GM06990 (cell line): ENCODE results near the gene LCORL.

Source experiments
- DNase-seq: peaks from one replicate; pipeline ENCODE4 v3.0.0-alpha.2; 2011; ENCODE audit not compliant: insufficient read length; ENCODE audit errors: extremely low read depth
- H3K27me3 ChIP-seq: replicated peaks from 2 replicates; pipeline ENCODE4 v1.6.0; 2011; ENCODE audit warnings: low read length; ENCODE audit not compliant: control insufficient read depth, insufficient read depth
- H3K36me3 ChIP-seq: 2 replicates; pipeline ENCODE4 v1.5.1; 2011; ENCODE audit warnings: low read length; ENCODE audit not compliant: control insufficient read depth, insufficient read depth
- H3K4me3 ChIP-seq: replicated peaks from 2 replicates; pipeline ENCODE4 v1.5.1; 2011; ENCODE audit warnings: low read depth, mild to moderate bottlenecking, control low read depth, low read length
- TF ChIP-seq, protein P1 (sequence below): IDR thresholded peaks from 2 replicates; pipeline ENCODE4 v1.5.1; 2011; ENCODE audit warnings: low read length, control low read depth, mild to moderate bottlenecking, inconsistent platforms; ENCODE audit not compliant: insufficient read depth, poor library complexity, severe bottlenecking

The LCORL gene

DNA sequence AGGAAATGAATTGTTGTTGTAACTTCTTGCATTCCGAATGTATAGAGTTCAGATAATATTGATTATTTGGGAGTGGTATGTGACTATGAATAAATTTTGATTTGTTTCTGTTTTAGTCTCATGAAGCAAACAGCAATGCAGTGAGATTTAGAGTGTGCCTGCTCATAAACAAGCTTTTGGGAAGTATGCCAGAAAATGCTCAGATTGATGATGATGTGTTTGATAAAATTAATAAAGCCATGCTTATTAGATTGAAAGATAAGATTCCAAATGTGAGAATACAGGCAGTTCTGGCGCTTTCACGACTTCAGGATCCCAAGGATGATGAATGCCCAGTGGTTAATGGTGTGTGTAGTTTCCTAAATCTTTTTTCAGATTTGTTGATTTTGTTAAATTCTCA, 208.8 kb downstream of the LCORL start:
- Histone ChIP-seq H3K4me3 (peak overlapping the region; percentile 77), H3K27me3 (no peaks in the 10 kb centered on the region)

DNA sequence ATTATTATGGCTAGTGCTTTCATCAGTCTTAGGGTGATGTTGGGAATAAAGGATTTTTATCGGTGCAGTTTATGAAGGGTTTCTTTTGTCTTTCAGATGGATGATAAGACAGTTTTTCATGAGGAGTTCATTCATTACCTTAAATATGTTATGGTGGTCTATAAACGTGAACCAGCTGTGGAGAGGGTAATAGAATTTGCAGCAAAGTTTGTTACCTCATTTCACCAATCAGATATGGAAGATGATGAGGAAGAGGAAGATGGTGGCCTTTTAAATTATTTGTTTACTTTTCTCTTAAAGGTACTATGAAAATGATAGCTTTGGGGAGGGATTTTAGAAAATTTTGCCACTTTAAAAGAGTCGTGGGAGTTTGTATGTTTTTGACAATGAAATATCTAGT, 209.4 kb downstream of the LCORL start:
- Histone ChIP-seq H3K27me3 (no peaks in the 10 kb centered on the region), H3K4me3 (peak overlapping the region; percentile 77), H3K36me3 (no peaks in the 10 kb centered on the region; the same call in 1 of the 2 replicates)
- TF ChIP-seq, protein P1, sequence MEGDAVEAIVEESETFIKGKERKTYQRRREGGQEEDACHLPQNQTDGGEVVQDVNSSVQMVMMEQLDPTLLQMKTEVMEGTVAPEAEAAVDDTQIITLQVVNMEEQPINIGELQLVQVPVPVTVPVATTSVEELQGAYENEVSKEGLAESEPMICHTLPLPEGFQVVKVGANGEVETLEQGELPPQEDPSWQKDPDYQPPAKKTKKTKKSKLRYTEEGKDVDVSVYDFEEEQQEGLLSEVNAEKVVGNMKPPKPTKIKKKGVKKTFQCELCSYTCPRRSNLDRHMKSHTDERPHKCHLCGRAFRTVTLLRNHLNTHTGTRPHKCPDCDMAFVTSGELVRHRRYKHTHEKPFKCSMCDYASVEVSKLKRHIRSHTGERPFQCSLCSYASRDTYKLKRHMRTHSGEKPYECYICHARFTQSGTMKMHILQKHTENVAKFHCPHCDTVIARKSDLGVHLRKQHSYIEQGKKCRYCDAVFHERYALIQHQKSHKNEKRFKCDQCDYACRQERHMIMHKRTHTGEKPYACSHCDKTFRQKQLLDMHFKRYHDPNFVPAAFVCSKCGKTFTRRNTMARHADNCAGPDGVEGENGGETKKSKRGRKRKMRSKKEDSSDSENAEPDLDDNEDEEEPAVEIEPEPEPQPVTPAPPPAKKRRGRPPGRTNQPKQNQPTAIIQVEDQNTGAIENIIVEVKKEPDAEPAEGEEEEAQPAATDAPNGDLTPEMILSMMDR, result no peak
- no peak for DNase-seq

More for the DNA sequence above, 208.8 kb downstream of the LCORL start:
- TF ChIP-seq, protein P1, result no peak
- no peak for DNase-seq
- no peaks in the 10 kb centered on the region; the same call in 1 of the 2 replicates for H3K36me3 ChIP-seq

GRCh38 chr4:17811078-17811603, 210.4 kb downstream of the LCORL start:
- peak overlapping the region; percentile 77 for H3K4me3 ChIP-seq
- H3K27me3 ChIP-seq, result no peaks in the 10 kb centered on the region
- TF ChIP-seq, protein P1, result no peak
- no peaks in the 10 kb centered on the region; the same call in 1 of the 2 replicates for H3K36me3 ChIP-seq
- DNase-seq, result no peak

GRCh38 chr4:17810260-17811077, 211.1 kb downstream of the LCORL start, which contains the start of the genes DCAF16 and NCAPG:
Gene DCAF16 (minus strand): TSS chr4:17810757. CDS start chr4:17804141, 6,616 bp downstream.
Gene NCAPG (plus strand): TSS chr4:17810979. CDS start chr4:17811078, 99 bp downstream.
- H3K4me3 ChIP-seq, result peak within 1 kb of the TSS; percentile 77
- DNase-seq, result peak; percentile 98
- no peaks in the 10 kb centered on the region for H3K27me3 ChIP-seq
- TF ChIP-seq, protein P1, result no peak
- no peaks in the 10 kb centered on the region; the same call in 1 of the 2 replicates for H3K36me3 ChIP-seq

DNA sequence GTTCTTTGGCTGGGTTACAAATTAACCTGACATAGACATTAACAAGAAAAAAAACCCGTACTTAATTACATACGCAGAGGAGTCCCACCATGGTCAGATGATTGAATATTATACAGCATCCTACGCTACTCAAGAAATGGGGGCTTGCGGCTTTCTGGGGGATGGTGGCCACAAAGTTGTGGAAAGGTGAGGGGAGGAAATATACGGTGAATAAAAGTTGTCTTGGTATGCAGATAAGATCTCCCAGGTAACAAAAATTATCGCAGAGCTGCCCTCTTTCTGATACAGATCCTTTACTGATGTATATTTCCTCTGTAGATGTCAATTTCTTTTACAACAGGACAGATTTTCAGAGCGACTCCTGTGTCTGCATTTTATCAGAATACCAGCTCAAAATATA, 211.9 kb downstream of the LCORL start:
- peaks cover 2% of the 10 kb centered on the region for H3K36me3 ChIP-seq
- no peaks in the 10 kb centered on the region for H3K27me3 ChIP-seq
- TF ChIP-seq, protein P1, result no peak
- no peak for DNase-seq
- peak overlapping the region; percentile 68 for H3K4me3 ChIP-seq
